ENCODE data around the gene SKI.
"Not testable (repeated sequence)": the region's sequence is repeated elsewhere in the genome, so short reads cannot be mapped to it uniquely, and the experiment has no call there.

DNA sequence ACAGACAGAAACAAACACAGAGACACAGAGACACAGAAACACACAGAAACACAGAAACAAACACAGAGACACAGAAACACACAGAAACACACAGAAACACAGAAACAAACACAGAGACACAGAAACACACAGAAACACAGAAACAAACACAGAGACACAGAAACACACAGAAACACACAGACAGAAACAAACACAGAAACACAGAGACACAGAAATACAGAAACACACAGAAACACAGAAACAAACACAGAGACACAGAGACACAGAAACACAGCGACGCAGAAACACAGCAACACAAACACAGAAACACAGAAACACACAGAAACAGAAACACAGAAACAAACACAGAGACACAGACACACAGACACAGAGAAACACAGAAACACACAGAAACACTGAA lies 99.0 kb downstream of the SKI start:
- TF ChIP-seq POLR2A (IDR thresholded peaks at IDR 0.05; ENCODE audit: low read depth, low read length); POLR2AphosphoS5 (IDR thresholded peaks at IDR 0.05; ENCODE audit: low read depth, low read length); TAF1 (IDR thresholded peaks at IDR 0.05; ENCODE audit: borderline replicate concordance, low read depth, low read length): not testable (repeated sequence)

All from GM12892 (cell line).